Measurements from ENCODE around the gene LRRC17. TPM values are rescaled to one million over a fixed set of nuclear protein-coding genes. Genes with fewer than 3 reads are reported as not detected.

The LRRC17 gene
- polyA plus RNA-seq, 3 donors: 0.04 TPM; not detected in 2

- Mint-ChIP-seq H3K4me3 (no peak overlapping the region), H3K9me3 (peaks cover 0 to 7% (median 0%) of the 10 kb centered on the region in 7 donors), H3K27me3 (ENCODE audit: low read depth in 3 of 3) (no peaks in the 10 kb centered on the region), H3K4me1 (no peaks in the 10 kb centered on the region), H3K27ac (no peak overlapping the region), H3K36me3 (no peaks in the 10 kb centered on the region)
- Histone ChIP-seq H3K79me2 (ENCODE audit: insufficient read depth, low read length) (no peaks in the 10 kb centered on the region), H3K9ac (ENCODE audit: insufficient read depth, low read length, poor library complexity, severe bottlenecking) (no peak overlapping the region), H3K4me3 (replicated peaks in 1 of 3; ENCODE audit: low read depth in 2 of 3, low read length in 3 of 3) (no peak overlapping the region), H3K4me2 (replicated peaks; ENCODE audit: extremely low read depth, low read length, poor library complexity, severe bottlenecking) (no peak overlapping the region), H3K9me3 (replicated peaks in 1 of 2; ENCODE audit: control insufficient read depth in 1 of 2, insufficient read depth in 1 of 2, low read length in 2 of 2) (no peaks in the 10 kb centered on the region), H2AFZ (ENCODE audit: insufficient read depth, low read depth, low read length, poor library complexity, severe bottlenecking) (no peak overlapping the region), H4K20me1 (ENCODE audit: insufficient read depth, low read length) (no peaks in the 10 kb centered on the region), H3K27me3 (ENCODE audit: control insufficient read depth in 2 of 2, insufficient read depth in 2 of 2, low read length in 2 of 2) (no peaks in the 10 kb centered on the region), H3K27ac (ENCODE audit: low read depth in 1 of 2, low read length in 2 of 2) (no peak overlapping the region), H3K4me1 (ENCODE audit: control insufficient read depth in 1 of 2, insufficient read depth in 2 of 2, low read length in 2 of 2) (no peaks in the 10 kb centered on the region), H3K36me3 (replicated peaks in 1 of 2; ENCODE audit: control insufficient read depth in 1 of 2, insufficient read depth in 2 of 2, low read length in 2 of 2) (no peaks in the 10 kb centered on the region)
- DNase-seq: no peak
- intact Hi-C loops (cut with micrococcal nuclease): no loop called here
- no peak for TF ChIP-seq CTCF (IDR thresholded peaks at IDR 0.05)
Measured at GRCh38 chr7:102926783-102927140, 14.0 kb downstream of the LRRC17 start.

- H3K27me3 ChIP-seq (ENCODE audit: control insufficient read depth in 2 of 2, insufficient read depth in 2 of 2, low read length in 2 of 2): no peaks in the 10 kb centered on the region
- TF ChIP-seq CTCF (IDR thresholded peaks at IDR 0.05): no peak
- no peaks in the 10 kb centered on the region for H3K79me2 ChIP-seq (ENCODE audit: insufficient read depth, low read length)
- intact Hi-C loops (cut with micrococcal nuclease): no loop called here
- H3K36me3 Mint-ChIP-seq: no peaks in the 10 kb centered on the region
- H3K27ac ChIP-seq (ENCODE audit: low read depth in 1 of 2, low read length in 2 of 2): no peak overlapping the region
- no peaks in the 10 kb centered on the region for H3K27me3 Mint-ChIP-seq (ENCODE audit: low read depth in 3 of 3)
- H3K4me2 ChIP-seq (replicated peaks; ENCODE audit: extremely low read depth, low read length, poor library complexity, severe bottlenecking): no peak overlapping the region
- H3K4me3 ChIP-seq (replicated peaks in 1 of 3; ENCODE audit: low read depth in 2 of 3, low read length in 3 of 3): no peak overlapping the region
- DNase-seq: no peak
- H3K9ac ChIP-seq (ENCODE audit: insufficient read depth, low read length, poor library complexity, severe bottlenecking): no peak overlapping the region
- H3K9me3 ChIP-seq (replicated peaks in 1 of 2; ENCODE audit: control insufficient read depth in 1 of 2, insufficient read depth in 1 of 2, low read length in 2 of 2): no peaks in the 10 kb centered on the region
- no peaks in the 10 kb centered on the region for H3K36me3 ChIP-seq (replicated peaks in 1 of 2; ENCODE audit: control insufficient read depth in 1 of 2, insufficient read depth in 2 of 2, low read length in 2 of 2)
- no peaks in the 10 kb centered on the region for H3K4me1 Mint-ChIP-seq
- no peak overlapping the region for H3K27ac Mint-ChIP-seq
- H3K9me3 Mint-ChIP-seq: peaks cover 0 to 7% (median 0%) of the 10 kb centered on the region in 7 donors
- no CpG with 5 or more reads among the region's 2 CpGs for WGBS (ENCODE audit: insufficient coverage)
- H4K20me1 ChIP-seq (ENCODE audit: insufficient read depth, low read length): no peaks in the 10 kb centered on the region
- no peak overlapping the region for H2AFZ ChIP-seq (ENCODE audit: insufficient read depth, low read depth, low read length, poor library complexity, severe bottlenecking)
- H3K4me1 ChIP-seq (ENCODE audit: control insufficient read depth in 1 of 2, insufficient read depth in 2 of 2, low read length in 2 of 2): no peaks in the 10 kb centered on the region
- no peak overlapping the region for H3K4me3 Mint-ChIP-seq
Measured at GRCh38 chr7:102927312-102927933, 14.6 kb downstream of the LRRC17 start.

All from CD14-positive monocyte (primary cell).